Right ventricle myocardium inferior (tissue), 1 donor: ENCODE data around the gene TRIM60. TPM values are rescaled to one million over a fixed set of nuclear protein-coding genes. Genes with fewer than 3 reads are reported as not detected.
"Not testable (repeated sequence)": the region's sequence is repeated elsewhere in the genome, so short reads cannot be mapped to it uniquely, and the experiment has no call there.

Experiments
- ATAC-seq: fragments of 200-7000 bp; cut with Tn5 transposase; one replicate; pipeline ENCODE4 v1.9.1; 2020; ENCODE audit warnings: mild to moderate bottlenecking, moderate library complexity
- DNase-seq: peaks from one replicate; pipeline ENCODE4 v3.0.0; 2021; ENCODE audit errors: missing footprints
- intact Hi-C: fragments of 100-400 bp; cut with DNase I; formaldehyde crosslinking; loops from one replicate; pipeline ENCODE4 v1.11.0; 2022
- total RNA-seq: library from RNA; stranded (reverse); fragmentation: NEBNext Ultra II Directional; extraction: Animal tissue kit (Norgen Biotek cat#: 25700); gene quantifications from one replicate; pipeline ENCODE4 v1.2.1, GENCODE V29; 2021
- donor health status: DM: no; HTN: yes; CAD: no; lungs with severe emphysema.

TRIM60 gene
- total RNA-seq, 1 donor from 2014 or later: not detected

DNA sequence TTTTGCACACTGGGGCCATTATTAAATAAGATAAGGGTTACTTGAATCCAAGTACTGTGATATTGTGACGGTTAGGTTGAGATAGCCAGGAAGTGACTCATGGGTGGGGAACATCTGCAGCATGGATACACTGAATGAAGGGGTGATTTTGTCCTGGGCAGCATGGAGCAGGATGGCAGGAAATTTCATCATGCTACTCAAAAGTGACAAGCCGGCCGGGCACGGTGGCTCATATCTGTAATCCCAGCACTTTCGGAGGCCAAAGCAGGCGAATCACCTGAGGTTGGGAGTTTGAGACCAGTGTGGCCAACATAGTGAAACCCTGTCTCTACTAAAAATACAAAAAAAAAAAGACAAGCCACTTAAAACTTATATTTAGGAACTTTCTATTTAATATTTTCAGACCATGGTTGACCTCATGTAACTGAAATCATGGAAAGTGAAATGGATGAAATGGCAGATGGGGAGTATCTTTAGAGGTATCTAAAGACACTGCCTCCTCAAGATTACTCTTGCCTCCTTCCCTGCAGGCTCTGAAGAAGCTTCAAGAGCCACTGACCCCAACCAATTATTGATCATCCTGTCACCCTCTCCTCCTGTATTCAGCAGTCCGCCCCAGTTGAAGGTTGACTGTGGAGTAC lies 3.9 kb upstream of the TRIM60 start:
- ATAC-seq: no peak
- intact Hi-C loops: no loop called here
- DNase-seq: no peak

- ATAC-seq: no peak
- intact Hi-C loops: no loop called here
- no peak for DNase-seq
These were observed 16.4 kb downstream of the TRIM60 start for GRCh38 chr4:165048170-165048569.

DNA sequence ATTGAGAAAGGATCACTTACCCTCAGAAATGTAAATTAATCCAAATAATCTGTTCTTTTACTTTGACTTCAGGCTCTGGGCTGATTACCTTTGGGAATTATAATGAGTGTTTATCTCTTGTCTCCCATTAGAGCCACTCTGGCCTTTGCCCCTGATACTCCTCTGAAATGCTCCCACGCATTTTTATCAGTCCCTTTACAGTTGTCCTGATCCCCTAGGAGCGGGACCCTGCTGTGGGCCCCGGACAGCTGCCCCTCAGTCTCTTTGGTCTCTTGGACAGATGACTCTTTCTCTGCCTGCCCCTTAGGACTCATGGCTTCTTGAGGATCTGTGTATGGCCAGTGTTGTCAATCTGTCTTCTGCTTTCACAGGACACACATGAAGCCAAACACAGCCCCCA lies 20.8 kb downstream of the TRIM60 start:
- no peak for DNase-seq
- intact Hi-C loops: no loop called here
- no peak for ATAC-seq

DNA sequence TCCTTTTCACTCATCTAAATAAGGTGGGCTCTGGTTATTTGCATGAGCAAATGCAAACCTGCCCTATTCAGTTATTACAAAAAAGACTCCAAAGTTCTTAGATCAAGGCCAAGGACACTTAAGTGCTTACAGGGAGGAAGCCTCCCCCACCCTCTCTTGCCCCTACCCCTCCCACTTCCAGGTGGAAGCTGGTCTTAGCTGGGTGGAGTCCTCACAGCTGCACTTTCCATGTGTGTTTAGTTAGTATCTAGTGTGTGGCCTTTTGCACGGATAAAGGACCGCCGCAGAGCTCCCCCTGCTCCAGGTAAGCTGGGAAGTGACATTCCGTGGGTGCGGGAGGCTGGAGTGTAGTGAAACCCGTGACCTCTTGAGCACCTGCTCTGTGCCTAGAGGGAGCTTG lies 21.8 kb downstream of the TRIM60 start, which contains the start of gene TRIM75:
TRIM75 (plus strand) TSS at position 222 of the 400 bp plus-strand sequence. CDS start 5,282 bp downstream, outside the sequence.
- DNase-seq (no peak), ATAC-seq (no peak)
- intact Hi-C loops: no loop called here

DNA sequence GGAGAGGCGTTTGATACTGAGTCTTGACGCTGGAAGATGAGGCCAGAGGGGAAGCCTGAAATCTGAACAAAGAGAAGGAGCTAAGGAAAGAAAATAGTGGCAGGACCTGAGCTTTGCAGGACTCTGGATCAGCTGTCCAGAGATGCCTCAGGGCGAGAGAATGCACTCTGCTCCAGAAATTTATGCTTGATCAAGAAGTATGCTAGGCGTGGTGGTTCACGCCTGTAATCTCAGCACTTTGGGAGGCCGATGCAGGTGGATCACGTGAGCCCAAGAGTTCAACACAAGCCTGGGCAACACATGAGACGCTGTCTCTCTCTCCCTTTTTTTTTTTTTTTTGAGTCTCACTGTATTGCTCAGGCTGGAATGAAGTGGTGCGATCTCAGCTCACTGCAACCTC lies 23.8 kb downstream of the TRIM60 start:
- ATAC-seq (no peak), DNase-seq (no peak)
- intact Hi-C loops: no loop called here

DNA sequence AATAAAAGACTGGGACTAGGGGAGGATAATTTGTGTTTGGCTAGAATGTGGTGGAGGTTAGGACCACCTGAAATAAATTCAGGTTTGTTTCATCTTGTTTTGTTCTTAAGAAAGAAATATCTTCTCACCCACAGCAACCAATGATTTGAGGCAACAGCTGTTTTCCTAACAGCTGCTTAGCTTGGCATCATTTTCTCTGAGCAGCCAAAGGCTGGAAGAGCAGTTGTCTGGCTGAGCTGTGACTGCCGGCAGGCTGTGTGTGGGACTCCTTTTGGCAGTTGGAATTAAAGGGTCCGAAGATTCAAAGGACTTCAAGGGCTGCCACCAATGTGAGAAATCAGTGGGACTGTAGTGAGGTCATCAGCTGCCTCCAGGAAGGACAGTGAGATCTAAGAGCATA lies 26.9 kb downstream of the TRIM60 start:
- intact Hi-C loops: no loop called here
- no peak for ATAC-seq
- DNase-seq: no peak

GRCh38 chr4:165059386-165059785 lies 27.6 kb downstream of the TRIM60 start:
- ATAC-seq: no peak
- intact Hi-C loops: no loop called here
- DNase-seq: no peak

DNA sequence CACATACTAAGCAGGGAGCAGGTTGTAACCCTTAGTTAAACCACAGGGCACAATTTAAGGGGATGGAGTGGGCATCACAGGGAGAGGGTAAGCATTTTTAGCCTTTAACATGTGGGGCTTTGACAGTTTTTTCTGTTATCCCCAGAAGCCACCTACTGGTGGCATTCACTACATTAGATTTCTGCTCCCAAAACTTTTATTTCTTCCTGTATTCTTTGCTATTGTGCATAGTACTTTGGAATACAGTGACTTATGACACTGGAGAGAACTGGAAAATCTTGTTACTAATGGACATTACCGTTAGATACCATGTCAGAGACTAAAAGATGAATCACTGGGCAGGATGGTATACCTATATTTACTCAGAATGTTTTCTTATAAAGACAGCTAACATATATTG lies 29.1 kb downstream of the TRIM60 start:
- no peak for ATAC-seq
- DNase-seq: no peak
- intact Hi-C loops: no loop called here

- intact Hi-C loops: loop anchor here (5.0 kb wide), 1 partner anchor 113 kb away; no protein-coding TSS in a partner anchor
- no peak for ATAC-seq
These were observed 38.8 kb downstream of the TRIM60 start for GRCh38 chr4:165070560-165070959.

DNA sequence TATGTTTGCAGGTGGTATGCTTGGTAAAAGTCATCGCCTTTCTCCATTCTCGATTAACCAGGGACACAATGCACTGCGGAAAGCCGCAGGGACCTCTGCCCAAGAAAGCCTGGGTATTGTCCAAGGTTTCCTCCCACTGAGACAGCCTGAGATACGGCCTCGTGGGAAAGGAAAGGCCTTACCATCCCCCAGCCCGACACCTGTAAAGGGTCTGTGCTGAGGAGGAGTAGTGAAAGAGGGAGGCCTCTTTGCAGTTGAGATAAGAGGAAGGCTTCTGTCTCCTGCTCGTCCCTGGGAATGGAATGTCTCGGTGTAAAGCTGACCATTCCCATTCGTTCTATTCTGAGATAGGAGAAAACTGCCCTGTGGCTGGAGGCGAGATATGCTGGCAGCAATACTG lies 41.5 kb downstream of the TRIM60 start:
- intact Hi-C loops: loop anchor here (5.0 kb wide), 1 partner anchor 116 kb away; no protein-coding TSS in a partner anchor
- DNase-seq, ATAC-seq: not testable (repeated sequence)

More at GRCh38 chr4:165070560-165070959, 38.8 kb downstream of the TRIM60 start:
- no peak for DNase-seq

DNA sequence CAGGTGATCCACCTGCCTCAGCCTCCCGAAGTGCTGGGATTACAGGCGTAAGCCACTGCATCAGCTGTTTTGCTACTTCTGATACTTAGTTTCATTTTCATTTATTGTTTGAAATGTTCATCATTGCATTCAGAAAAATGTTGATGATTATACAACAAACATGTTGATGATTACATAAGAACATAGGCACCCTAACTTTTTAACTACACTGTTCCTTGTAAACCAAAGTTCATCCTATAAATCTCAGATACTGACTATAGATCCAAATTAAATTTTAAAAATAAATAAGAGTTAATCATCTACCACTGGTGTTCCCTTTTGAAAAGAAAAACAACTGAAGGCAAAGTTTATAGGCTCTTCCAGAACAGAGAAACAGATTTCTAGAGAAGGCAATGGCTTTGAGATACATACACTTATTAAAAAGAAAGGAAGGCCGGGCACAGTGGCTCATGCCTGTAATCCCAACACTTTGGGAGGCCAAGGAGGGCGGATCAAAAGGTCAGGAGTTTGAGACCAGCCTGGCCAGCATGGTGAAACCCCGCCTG lies 45.3 kb downstream of the TRIM60 start:
- DNase-seq: no peak
- ATAC-seq: no peak
- intact Hi-C loops: no loop called here

DNA sequence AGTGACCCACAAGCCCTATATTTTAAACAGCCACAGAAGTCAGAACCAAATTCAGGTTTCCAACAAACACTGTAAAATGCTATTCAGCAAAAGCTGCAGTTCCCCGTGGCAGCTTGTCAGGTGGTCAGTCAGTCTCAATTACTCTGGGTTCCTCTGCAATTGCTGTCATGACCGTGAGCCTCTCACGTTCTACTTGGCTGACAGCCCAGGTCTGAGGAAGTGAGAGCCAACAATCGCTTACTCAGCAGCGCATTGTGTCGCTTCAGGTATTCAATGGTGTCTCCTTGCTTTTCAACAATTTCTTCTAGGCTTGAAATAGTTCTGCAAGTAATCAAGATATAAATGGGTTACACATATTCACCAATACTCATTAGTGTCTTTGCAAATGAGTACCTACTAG lies 47.7 kb downstream of the TRIM60 start:
- ATAC-seq: no peak
- DNase-seq: no peak
- intact Hi-C loops: no loop called here

GRCh38 chr4:165084787-165085186 lies 53.0 kb downstream of the TRIM60 start:
- intact Hi-C loops, DNase-seq, ATAC-seq: not testable (repeated sequence)

DNA sequence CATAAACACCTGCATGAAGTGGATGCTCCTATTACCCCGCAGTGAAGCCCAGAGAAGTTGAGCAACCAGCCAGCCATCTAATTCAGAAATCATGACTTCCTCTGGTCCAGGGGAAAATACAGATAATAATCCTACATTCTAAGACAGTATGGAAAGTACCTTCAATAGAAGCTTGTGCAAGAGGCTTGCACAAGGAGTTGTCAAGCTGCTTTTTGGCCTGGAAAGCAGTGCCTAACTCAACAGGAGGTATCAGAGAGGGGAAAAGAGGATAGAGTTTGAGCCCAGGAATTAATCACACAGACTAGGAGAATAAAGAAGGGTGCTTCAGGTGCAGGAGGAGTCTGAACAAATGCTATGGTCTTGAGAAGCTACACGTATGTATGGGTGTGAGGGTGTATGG lies 54.1 kb downstream of the TRIM60 start:
- ATAC-seq (no peak), DNase-seq (no peak)
- intact Hi-C loops: no loop called here

DNA sequence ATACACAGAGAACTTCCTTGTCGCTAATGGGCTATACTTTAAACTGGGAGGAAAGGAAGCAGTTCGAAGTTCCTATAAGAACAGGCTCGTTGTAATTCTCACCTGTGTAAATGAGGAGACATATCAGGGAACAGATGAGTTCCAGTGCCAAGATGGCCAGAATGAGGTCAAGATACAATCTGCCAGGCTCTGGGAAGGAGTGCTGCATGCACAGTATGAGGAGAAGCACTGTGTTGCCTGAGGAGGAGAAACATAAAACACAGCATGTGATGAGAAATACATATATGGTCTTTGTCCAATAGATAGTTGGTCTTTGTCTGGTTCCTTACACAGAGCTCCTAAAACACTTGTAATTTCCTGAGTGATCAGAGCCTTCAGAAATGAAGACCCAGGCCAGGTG lies 56.6 kb downstream of the TRIM60 start:
- no peak for ATAC-seq
- DNase-seq: no peak
- intact Hi-C loops: no loop called here

Other genes with a start within 250 kb of the TRIM60 start
- gene APELA, start 154.8 kb upstream of the TRIM60 start, total RNA-seq: not detected
- gene TRIM61, start 54.3 kb upstream of the TRIM60 start, total RNA-seq: 2.2 TPM
- not detected for gene TRIM75, start 21.9 kb downstream of the TRIM60 start, total RNA-seq
- gene TMEM192, start 80.9 kb downstream of the TRIM60 start, total RNA-seq: 14.9 TPM
- gene KLHL2, start 175.6 kb downstream of the TRIM60 start, total RNA-seq: 10.6 TPM